GM21390 (cell line): ENCODE data around the gene CPNE2.

Experiments used
- ATAC-seq: cut with Tn5 transposase; IDR thresholded peaks from one replicate; pipeline ENCODE4 v1.9.1; 2021; ENCODE audit not compliant: unreplicated experiment

The CPNE2 gene

GRCh38 chr16:57191056-57191571 is 98.7 kb downstream of the CPNE2 start:
- ATAC-seq: no peak

DNA sequence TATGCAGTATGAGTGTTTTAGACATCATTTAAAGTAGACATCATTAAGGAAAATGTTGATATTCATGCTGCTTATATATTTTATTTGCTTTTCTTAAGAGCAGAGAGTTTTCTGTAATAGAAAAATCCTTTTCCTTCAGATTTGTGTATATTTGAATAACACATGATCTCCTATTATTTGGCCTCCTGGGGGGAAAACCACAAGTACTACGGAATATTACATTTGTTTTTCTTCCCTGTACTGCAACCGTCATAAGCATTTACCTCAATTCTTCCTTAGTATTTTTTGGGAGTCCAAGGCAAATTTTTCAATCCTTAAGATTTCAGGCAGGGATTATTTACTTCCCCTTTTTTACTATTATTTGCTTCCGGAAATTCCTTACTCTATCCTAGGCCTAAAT is 99.8 kb downstream of the CPNE2 start:
- no peak for ATAC-seq

- ATAC-seq: no peak
Measured at GRCh38 chr16:57192720-57193486, 100.5 kb downstream of the CPNE2 start.

- no peak for ATAC-seq
Measured at GRCh38 chr16:57194512-57194911, 102.1 kb downstream of the CPNE2 start.

DNA sequence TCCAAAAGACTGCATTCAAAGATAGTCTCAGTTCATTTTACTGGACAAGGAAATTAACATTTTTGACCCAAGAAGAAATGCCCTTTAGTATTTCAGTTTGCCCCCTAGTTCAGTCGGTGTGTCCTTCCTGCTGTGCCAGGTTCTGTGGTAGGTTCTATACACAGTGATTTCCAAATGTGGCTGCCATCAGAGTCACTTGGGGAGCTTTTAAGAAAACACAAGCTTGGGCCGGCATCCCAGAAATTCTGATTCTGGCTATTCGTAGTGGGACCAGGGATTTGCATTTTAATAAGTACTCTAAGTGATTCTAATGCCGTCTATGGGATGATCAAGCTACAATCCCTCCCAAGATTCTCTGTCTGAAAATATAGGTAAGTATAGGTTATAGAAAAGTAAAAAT is 103.9 kb downstream of the CPNE2 start:
- ATAC-seq: no peak

GRCh38 chr16:57196753-57197152 is 104.4 kb downstream of the CPNE2 start:
- no peak for ATAC-seq
